Heart left ventricle (tissue), 13 donors: ENCODE data around the gene ITGA7.

ENCODE experiments used
- POLR2A ChIP-seq, 2 donors: fragments of 450-650 bp; IDR thresholded peaks; one replicate each; pipeline ENCODE4 v1.6.1; 2017; ENCODE audit warnings: antibody characterized with exemption in 2 of 2, mild to moderate bottlenecking in 2 of 2, moderate library complexity in 2 of 2
- TF ChIP-seq, protein P1 (sequence below), 12 donors: fragments of 200-600 bp; sonication (generic) in 4 of 12; IDR thresholded peaks; one replicate each; pipeline versions ENCODE4 v1.5.0 to v1.8.0; 2018 to 2022; ENCODE audit warnings: antibody characterized with exemption in 12 of 12, mild to moderate bottlenecking in 5 of 12
- donor health status: ischemic (EF 13 %, LVEDD 7.1; RV severe dilation, severe dysfunction).
- donor health status: DM: no; HTN: yes; CAD: no.
- donor health status: DM: no; HTN: no; CAD: no.
- donor health status: ischemic (EF 25% LVEDD 6.9; RV normal size, moderate dysfunction).
- donor health status: ischemic (EF 25% LVEDD 5.7; RV mildly dilated, moderate dysfunction).
- donor health status: ischemic (EF 35%, LVEDD 5.7; RV mildly dilated, moderate dysfunction).
- donor health status: nonischemic (EF 11% LVEDD 7.7; RV severe dilation, severe dysfunction).
- donor health status: DM: yes; HTN: yes; CAD: no.
- donor health status: PGD.
- donor health status: ischemic (EF 29% LVEDD 5.4; RV normal size, mild dysfunction).
- donor health status: nonischemic (EF 23%, LVEDD 6.1; RV moderate dilation, normal function).

DNA sequence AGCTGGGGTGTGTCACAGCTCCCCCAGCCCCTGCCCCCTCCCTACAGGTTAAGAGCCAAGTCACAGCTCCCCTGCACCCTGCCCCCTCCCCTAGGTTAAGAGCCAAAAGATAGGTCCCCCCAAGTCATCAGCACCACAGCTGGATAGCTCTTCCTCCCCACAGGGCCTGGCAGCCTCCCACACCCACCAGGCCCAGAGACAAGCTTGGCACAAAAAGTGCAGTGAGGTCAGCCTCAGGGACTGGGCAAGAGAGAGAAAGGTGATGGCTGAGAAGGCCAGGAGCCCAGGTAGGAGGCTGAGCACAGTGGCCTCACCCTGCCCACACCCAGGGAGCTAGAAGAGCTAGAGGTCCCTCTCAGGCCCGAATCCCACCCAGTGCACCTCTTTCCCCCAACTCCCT lies 8.7 kb downstream of the ITGA7 start:
- TF ChIP-seq, protein P1, sequence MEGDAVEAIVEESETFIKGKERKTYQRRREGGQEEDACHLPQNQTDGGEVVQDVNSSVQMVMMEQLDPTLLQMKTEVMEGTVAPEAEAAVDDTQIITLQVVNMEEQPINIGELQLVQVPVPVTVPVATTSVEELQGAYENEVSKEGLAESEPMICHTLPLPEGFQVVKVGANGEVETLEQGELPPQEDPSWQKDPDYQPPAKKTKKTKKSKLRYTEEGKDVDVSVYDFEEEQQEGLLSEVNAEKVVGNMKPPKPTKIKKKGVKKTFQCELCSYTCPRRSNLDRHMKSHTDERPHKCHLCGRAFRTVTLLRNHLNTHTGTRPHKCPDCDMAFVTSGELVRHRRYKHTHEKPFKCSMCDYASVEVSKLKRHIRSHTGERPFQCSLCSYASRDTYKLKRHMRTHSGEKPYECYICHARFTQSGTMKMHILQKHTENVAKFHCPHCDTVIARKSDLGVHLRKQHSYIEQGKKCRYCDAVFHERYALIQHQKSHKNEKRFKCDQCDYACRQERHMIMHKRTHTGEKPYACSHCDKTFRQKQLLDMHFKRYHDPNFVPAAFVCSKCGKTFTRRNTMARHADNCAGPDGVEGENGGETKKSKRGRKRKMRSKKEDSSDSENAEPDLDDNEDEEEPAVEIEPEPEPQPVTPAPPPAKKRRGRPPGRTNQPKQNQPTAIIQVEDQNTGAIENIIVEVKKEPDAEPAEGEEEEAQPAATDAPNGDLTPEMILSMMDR (IDR thresholded peaks at IDR 0.05), result no peak
- TF ChIP-seq POLR2A (IDR thresholded peaks at IDR 0.05), result no peak
